GM19372 (cell line): Measurements from ENCODE around the gene BPIFB3.
"Not testable (repeated sequence)": the region's sequence is repeated elsewhere in the genome, so short reads cannot be mapped to it uniquely, and the experiment has no call there.

ENCODE experiments used
- ATAC-seq: cut with Tn5 transposase; IDR thresholded peaks from one replicate; pipeline ENCODE4 v1.9.1; 2021; ENCODE audit warnings: mild to moderate bottlenecking, low read depth, moderate library complexity; ENCODE audit not compliant: unreplicated experiment

Gene BPIFB3

DNA sequence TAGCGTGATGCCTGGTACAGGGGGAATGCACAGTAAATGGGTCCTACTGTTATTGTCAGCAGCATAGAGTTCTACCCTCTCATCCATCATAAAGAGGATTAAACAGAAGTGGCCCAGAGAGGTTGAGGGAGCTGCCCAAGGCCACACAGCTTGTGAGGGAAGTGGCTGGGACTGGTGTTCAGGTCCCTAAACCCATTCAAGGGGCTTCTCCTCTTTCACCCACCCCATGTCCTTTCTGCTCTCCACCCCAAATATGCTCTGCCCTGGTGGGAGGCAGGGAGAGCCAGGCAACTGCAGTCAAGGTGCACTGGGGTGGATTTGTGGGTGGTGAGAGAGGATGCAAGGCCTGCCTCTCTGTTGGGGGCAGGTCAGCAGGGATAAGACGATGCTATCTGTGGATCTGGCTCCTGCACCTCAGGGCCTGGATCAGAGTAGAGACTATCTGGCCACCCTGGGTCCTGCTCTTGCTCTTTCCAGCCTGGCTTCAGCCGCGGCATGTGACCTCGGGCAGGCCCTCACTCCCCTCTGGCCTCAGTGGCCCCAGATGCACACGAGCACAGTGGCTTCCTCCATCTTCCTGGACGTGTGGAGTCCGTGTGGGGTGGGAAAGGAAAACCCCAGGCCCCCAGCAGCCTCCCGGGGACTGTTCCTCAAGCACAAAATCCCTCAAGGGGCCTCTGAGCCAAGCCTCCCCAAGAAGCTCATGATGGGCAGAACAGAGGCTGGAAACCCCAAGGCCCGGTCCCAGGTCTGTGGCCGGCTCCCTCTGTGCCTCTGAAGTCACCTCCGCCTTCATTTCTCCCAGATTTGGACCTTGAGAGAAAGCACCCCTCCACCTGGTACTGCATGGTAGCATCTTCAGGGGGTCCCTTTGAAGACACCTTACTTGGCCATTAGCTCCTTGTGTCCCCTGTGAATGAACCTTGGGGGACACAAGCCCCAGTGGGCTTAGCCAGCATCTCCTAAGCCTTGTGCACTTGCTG lies 25.6 kb upstream of the BPIFB3 start:
- no peak for ATAC-seq

DNA sequence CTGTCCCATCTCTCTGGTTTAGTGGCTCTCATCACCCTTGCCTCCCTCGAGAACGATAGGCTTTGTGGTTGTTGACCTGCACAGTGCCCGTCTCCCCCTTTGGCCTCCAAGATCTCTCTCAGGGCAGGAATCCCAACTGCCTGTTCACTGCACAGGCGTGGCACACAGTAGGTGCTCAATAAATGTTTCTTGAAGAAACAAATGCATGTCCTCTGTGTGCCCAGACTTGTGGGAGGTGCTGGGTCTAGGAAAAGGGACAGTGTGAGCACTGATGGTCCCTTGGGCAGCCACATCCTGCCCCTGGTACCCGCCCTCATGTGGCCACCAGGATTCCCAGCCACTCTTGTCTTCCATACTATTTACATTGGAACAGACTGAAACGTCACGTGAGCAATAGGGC lies 24.8 kb upstream of the BPIFB3 start:
- ATAC-seq: no peak

DNA sequence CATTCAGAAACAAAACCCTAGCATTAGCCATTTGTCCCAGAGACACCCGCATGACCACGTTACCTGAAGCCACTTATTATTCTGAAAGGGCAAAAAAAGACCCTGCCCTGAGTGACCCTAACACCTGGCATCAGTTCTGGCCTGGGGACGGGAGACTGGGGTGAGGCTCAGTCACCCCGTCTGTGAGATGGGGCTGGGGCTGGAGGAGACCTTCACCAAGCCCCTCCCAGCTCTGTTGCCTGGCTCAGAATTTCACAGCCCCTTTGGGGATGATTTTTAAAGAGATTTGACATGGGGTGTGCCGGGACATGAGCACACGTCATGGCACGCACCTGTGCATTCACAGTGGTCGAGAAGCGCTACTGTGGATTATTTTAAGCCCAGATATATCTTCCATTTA lies 23.6 kb upstream of the BPIFB3 start:
- no peak for ATAC-seq

GRCh38 chr20:33030569-33030968 lies 23.1 kb upstream of the BPIFB3 start:
- ATAC-seq: no peak

- no peak for ATAC-seq
These were observed 22.2 kb upstream of the BPIFB3 start, which contains the start of gene BPIFB6 for GRCh38 chr20:33031531-33031930. TSS of gene BPIFB6 (plus strand) at chr20:33031648. CDS start at chr20:33031648, 0 bp downstream.

DNA sequence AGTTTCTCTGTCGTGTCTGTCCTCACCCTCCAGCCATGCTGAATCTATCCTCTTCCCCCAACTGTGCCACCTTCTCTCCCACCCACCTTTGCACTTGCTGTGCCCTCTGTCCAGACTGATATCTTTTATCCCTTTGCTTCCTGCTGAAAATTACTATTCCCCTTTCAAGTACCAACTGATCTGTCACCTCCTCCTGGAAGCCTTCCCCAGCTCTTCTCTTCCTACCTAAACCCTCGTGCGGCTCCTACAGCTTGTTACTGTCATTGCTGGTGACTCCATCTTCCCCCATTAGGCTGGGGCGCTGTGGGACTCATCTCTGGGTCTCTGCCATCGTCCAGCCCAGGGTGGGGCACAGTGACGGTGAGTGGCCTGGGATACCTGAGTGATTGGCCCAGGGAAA lies 21.1 kb upstream of the BPIFB3 start:
- no peak for ATAC-seq

DNA sequence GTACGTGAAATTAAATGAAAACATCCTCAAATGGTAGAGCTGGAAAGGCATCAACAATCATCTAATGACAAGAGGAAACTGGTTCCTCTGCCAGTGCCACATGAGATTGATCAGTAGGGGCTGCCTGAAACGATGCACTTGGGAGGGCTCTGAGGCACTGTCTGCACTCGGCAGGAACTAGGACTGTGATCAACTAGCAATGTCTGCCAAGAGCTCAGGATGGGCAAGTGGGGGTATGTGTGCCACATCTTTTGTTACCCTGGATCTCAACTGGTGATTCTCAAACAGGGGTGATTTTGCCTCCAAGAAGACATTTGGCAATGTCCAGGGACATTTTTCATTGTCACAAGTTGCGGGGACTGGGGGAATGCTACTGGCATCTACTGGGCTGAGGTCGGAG lies 20.3 kb upstream of the BPIFB3 start:
- ATAC-seq: no peak

GRCh38 chr20:33034115-33034514 lies 19.6 kb upstream of the BPIFB3 start:
- ATAC-seq: no peak

DNA sequence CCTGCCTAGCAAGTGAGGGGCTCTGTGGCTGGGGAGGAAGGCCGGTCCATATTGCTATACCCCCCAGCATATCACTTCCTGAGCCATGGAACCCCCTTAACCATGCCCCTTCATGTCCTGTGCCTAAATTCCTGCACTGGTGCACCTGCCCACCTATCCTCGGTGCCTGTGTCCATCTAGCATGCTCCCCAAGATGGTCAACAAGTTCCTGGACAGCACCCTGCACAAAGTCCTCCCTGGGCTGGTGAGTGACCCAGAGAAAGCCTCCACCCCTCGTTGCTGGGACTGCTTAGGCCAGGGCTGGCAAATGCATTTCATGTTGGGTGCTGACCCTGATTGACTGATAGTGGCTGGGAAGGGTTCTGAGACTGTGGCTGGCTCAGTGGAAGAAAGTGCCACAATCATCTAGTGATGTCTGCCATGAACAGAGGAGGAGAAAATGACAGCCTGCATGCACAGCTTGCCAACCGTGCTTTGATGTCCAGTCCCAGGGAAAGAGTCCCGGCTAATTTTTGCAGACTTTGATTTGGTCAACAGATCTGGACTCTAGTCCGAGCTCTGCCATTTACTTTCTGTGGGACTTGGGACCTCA lies 18.7 kb upstream of the BPIFB3 start:
- no peak for ATAC-seq

DNA sequence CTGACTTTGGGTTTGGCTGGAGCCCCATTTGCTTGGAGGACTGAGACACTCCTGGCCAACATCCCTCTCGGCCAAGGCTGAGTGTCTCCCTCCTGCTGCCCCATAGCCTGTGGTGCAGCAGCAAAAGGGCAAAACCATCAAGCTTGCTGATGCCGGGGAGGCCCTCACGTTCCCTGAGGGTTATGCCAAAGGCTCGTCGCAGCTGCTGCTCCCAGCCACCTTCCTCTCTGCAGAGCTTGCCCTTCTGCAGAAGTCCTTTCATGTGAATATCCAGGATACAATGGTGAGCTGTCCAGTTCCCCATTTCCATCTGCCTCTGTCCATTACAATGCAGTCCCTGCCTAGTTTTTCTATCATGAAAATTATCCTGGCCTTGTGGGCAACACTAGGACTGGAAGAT lies 16.2 kb upstream of the BPIFB3 start:
- ATAC-seq: no peak

DNA sequence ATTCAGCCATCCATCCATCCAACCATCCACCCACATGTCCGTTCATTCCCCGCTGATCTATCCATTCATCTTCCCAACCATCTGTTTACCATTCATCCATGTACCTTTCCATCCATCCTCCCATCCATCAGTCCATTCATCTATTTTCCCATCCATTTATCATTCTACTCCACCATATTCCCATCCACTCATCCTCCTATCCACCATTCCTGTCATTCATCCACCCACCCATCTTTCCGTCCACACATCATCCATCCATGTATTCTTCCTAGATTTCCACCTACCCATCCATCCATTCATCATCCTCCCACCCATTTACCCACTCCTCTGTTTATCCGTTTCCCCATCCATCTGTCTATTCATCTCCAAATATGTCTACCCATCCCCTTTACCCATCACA lies 15.5 kb upstream of the BPIFB3 start:
- no peak for ATAC-seq

DNA sequence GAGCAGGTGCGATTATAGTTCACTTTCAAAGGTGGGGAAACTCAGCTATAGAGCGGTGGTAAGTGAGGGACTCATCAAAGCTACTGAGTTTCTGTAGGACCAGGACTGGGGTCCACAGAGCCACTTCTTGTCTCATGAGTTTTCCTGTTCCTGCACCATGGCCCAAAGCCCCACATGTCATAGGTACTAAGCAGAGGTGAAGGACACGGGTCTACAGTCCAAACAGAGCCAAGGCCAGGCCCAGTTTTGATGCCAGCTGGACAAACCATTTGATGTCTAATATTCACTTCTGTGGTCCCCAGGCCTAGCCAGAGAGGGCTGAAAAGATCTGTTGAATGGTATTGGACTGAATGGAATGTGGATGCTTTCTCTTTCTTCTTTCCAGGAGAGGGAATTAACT lies 11.3 kb upstream of the BPIFB3 start:
- ATAC-seq: no peak

DNA sequence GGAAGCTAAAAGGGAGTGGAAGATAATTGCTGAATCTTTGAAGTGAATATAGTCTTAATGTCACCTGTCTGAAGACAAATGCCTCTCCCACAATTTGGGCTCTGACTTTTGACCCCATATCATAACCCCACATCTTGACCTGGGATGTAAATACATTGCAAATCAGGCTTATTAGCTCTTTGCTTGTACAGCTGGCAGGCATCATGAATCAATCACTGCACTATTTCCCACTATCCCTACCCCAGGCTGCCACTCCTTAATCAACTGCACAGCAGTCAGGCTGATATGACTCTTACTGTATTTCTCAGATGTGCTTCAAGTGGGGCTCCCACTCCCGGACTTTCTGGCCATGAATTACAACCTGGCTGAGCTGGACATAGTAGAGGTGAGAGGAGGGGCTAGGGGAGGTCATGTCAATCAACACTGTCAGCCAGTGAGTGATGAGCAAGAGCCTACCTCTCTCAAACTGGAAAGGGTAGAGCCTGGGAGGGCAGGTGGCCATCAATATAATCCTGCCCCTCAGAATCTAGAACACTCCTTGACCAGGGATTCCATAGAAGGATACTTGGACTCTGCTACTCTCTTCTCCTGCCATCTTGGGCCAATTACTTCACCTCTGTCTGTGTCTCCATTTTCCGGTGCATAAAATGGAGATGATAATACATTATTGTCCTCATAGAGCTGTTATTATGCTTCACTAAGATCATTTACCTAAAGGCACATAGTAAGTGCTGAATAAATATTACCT lies 10.5 kb upstream of the BPIFB3 start:
- no peak for ATAC-seq

GRCh38 chr20:33043731-33044181 lies 9.9 kb upstream of the BPIFB3 start:
- ATAC-seq: no peak

- not testable (repeated sequence) for ATAC-seq
These were observed 8.5 kb upstream of the BPIFB3 start for GRCh38 chr20:33045129-33045721.

- ATAC-seq: no peak
These were observed 7.3 kb upstream of the BPIFB3 start for GRCh38 chr20:33046412-33046811.

GRCh38 chr20:33051333-33051732 lies 2.4 kb upstream of the BPIFB3 start:
- ATAC-seq: no peak

DNA sequence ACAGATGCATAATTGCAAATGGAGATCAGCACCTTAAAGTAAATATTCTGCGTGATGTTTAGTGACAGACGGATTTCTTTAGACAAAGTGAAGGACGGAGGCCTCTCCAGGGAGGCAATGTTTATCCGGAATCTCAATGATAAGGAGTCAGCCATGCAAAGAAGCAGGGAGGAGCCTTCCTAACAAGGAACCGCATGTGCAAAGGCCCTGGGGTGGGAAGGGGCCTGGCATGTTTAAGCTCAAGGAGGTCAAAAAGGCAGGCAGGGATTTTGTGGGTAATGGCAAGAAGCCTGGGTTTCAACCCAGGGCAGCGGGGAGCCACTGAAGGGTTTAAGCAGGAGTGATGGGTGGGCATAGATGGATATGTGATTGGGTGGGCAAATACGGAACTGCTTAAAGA lies 678 bp downstream of the BPIFB3 start:
- no peak for ATAC-seq

DNA sequence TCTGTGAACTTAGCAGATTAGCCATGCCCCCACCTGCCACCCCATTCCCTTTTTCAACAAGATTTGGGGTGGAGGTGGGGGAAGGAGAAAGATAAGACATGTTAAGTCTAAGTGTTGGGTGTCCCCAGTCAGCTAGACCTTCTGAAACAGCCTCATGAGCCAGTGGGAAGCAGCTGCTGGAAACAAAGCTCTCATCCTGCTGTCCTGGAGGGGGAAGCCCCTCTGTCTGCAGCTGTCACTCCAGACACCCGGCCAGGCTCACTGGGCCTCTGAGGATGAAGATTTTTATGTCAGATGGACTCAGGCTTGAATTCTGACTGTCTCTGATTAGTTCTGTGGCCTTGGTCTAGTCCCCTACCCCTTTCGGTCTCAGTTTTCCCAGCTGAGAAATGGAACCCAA lies 1.1 kb downstream of the BPIFB3 start:
- ATAC-seq: no peak

DNA sequence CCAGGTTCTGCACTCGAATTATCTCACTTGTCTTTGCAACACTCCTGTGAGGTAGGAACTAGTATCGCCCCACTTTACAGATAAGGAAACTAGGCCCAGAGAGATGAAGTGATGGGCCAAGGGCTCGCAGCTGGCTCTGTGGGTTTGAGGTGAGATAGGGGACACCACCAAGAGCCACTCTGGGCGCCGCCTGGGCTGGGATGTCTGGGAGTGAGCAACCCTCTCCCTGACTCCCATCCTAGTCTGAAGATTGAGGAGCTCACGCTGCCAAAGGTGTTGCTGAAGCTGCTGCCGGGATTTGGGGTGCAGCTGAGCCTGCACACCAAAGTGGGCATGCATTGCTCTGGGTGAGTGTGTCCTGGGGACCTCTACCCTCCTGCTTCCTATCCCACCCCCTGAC lies 5.4 kb downstream of the BPIFB3 start:
- no peak for ATAC-seq
